ENCODE data around the gene SEM1. TPM values are rescaled to one million over a fixed set of nuclear protein-coding genes. Genes with fewer than 3 reads are reported as not detected.

Gene SEM1
- total RNA-seq, 1 experiment from 2014 or later = 73.3 TPM

GRCh38 chr7:96675548-96675947 is 34.1 kb downstream of the SEM1 start:
- Mint-ChIP-seq H3K36me3 (no peaks in the 10 kb centered on the region), H3K27me3 (ENCODE audit: low read depth) (no peaks in the 10 kb centered on the region), H3K4me1 (no peaks in the 10 kb centered on the region), H3K4me3 (no peak overlapping the region), H3K27ac (no peak overlapping the region), H3K9me3 (no peaks in the 10 kb centered on the region)
- CTCF ChIA-PET = no interaction called here
- TF ChIP-seq OVOL2 (CRISPR knock-in tag; IDR thresholded peaks at IDR 0.05; ENCODE audit: borderline replicate concordance) (no peak), E2F4 (CRISPR knock-in tag; IDR thresholded peaks at IDR 0.05; ENCODE audit: borderline replicate concordance, low read depth) (no peak), KAT7 (CRISPR knock-in tag; IDR thresholded peaks at IDR 0.05; ENCODE audit: borderline replicate concordance) (no peak), SMAD3 (CRISPR knock-in tag; IDR thresholded peaks at IDR 0.05; ENCODE audit: borderline replicate concordance) (no peak), ZNF232 (CRISPR knock-in tag; IDR thresholded peaks at IDR 0.05) (no peak), NR2C2 (CRISPR knock-in tag; IDR thresholded peaks at IDR 0.05) (no peak), ARID4B (CRISPR knock-in tag; IDR thresholded peaks at IDR 0.05; ENCODE audit: borderline replicate concordance) (no peak), ZSCAN18 (CRISPR knock-in tag; IDR thresholded peaks at IDR 0.05) (no peak), JAZF1 (CRISPR knock-in tag; IDR thresholded peaks at IDR 0.05) (no peak), SOX15 (CRISPR knock-in tag; IDR thresholded peaks at IDR 0.05) (no peak), PREB (CRISPR knock-in tag; IDR thresholded peaks at IDR 0.05; ENCODE audit: borderline replicate concordance) (no peak), FOXK1 (CRISPR knock-in tag; IDR thresholded peaks at IDR 0.05) (no peak), MYBL2 (CRISPR knock-in tag; IDR thresholded peaks at IDR 0.05) (no peak), ZNF532 (CRISPR knock-in tag; IDR thresholded peaks at IDR 0.05; ENCODE audit: borderline replicate concordance) (no peak), NFATC4 (CRISPR knock-in tag; IDR thresholded peaks at IDR 0.05) (no peak), TP53 (CRISPR knock-in tag; IDR thresholded peaks at IDR 0.05) (no peak), ERG (CRISPR knock-in tag; IDR thresholded peaks at IDR 0.05) (no peak), NR1H2 (CRISPR knock-in tag; IDR thresholded peaks at IDR 0.05) (no peak), ZNF138 (CRISPR knock-in tag; conservative IDR thresholded peaks at IDR 0.05) (no peak)
- DNase-seq (ENCODE audit: low spot score) (no peak), ATAC-seq (no peak)
- POLR2A ChIA-PET = interaction anchor here (0.5 kb wide), 1 partner anchor 154 kb away, joined by 3 read pairs; no protein-coding TSS in a partner anchor

All from WTC11 (cell line).